WI38 (cell line): ENCODE measurements around the gene MEG3.

Source experiments
- H3K4me3 ChIP-seq: 2 replicates; pipeline ENCODE4 v1.5.1; 2011; ENCODE audit warnings: low read depth, mild to moderate bottlenecking, control low read depth, low read length
- CTCF ChIP-seq: IDR thresholded peaks from 2 replicates; pipeline ENCODE4 v1.5.1; 2012; ENCODE audit warnings: low read depth, mild to moderate bottlenecking, control low read depth, low read length

MEG3 gene

GRCh38 chr14:100904307-100905087, 78.6 kb downstream of the MEG3 start:
- no peak overlapping the region for H3K4me3 ChIP-seq
- no peak for TF ChIP-seq CTCF

GRCh38 chr14:100905166-100905565, 79.2 kb downstream of the MEG3 start:
- H3K4me3 ChIP-seq, result no peak overlapping the region
- no peak for TF ChIP-seq CTCF

GRCh38 chr14:100906420-100906819, 80.5 kb downstream of the MEG3 start:
- no peak for TF ChIP-seq CTCF
- no peak overlapping the region for H3K4me3 ChIP-seq

GRCh38 chr14:100907240-100907639, 81.3 kb downstream of the MEG3 start:
- no peak overlapping the region for H3K4me3 ChIP-seq
- TF ChIP-seq CTCF, result no peak

GRCh38 chr14:100909439-100909838, 83.5 kb downstream of the MEG3 start:
- TF ChIP-seq CTCF, result no peak
- no peak overlapping the region for H3K4me3 ChIP-seq
